K562 (cell line): ENCODE data around the gene MAML1. TPM values are rescaled to one million over a fixed set of nuclear protein-coding genes. Genes with fewer than 3 reads are reported as not detected.

Experiments used
- FOS ChIP-seq: IDR thresholded peaks from 3 replicates; pipeline ENCODE4 v1.6.1; 2011; ENCODE audit not compliant: insufficient read length; ENCODE audit errors: extremely low read depth
- GTF2E2 ChIP-seq: fragments of 200-800 bp; sonication (Bioruptor generic); IDR thresholded peaks from 2 replicates; pipeline ENCODE4 v1.6.1; 2016; ENCODE audit warnings: missing genetic modification characterization, missing compliant biosample characterization
- GTF2F1 ChIP-seq: IDR thresholded peaks from 2 replicates; pipeline ENCODE4 v1.6.1; 2011; ENCODE audit warnings: low read depth, low read length, improper control_type of control experiment
- KDM1A ChIP-seq, 2 experiments: fragments of 450-650 bp; IDR thresholded peaks; 2 replicates each; pipeline ENCODE4 v1.6.1; 2016; ENCODE audit warnings: mild to moderate bottlenecking in 2 of 2
- MED1 ChIP-seq: sonication (generic); formaldehyde crosslinking; IDR thresholded peaks from 2 replicates; pipeline ENCODE4 v1.8.1; 2023; ENCODE audit warnings: missing genetic modification reagents, borderline replicate concordance
- NR4A1 ChIP-seq, 2 experiments: fragments of 250-450 bp in 1 of 2; fragments of 450-650 bp in 1 of 2; sonication (Bioruptor Pico) in 1 of 2; IDR thresholded peaks; 2 replicates each; pipeline versions ENCODE4 v1.4.0 to v1.6.1; 2016 to 2020; ENCODE audit warnings: mild to moderate bottlenecking in 2 of 2, missing compliant biosample characterization in 1 of 2, missing genetic modification characterization in 1 of 2, moderate library complexity in 1 of 2
- RBM14 ChIP-seq: fragments of 200-400 bp; formaldehyde crosslinking; IDR thresholded peaks from 2 replicates; pipeline ENCODE4 v1.6.1; 2018; ENCODE audit warnings: low read depth, mild to moderate bottlenecking, low read length, moderate library complexity, borderline replicate concordance; ENCODE audit not compliant: insufficient read depth
- SMARCA4 ChIP-seq: fragments of 450-650 bp; IDR thresholded peaks from 2 replicates; pipeline ENCODE4 v1.6.1; 2016
- STAT5A ChIP-seq: IDR thresholded peaks from 2 replicates; pipeline ENCODE4 v1.6.1; 2012; ENCODE audit warnings: low read length, inconsistent platforms, borderline replicate concordance
- TEAD1 ChIP-seq, 2 experiments: fragments of 450-650 bp in 1 of 2; sonication (generic) in 1 of 2; formaldehyde crosslinking; IDR thresholded peaks; 2 replicates each; pipeline versions ENCODE4 v1.4.0 to v1.8.0; 2020 to 2022; ENCODE audit warnings: mild to moderate bottlenecking in 2 of 2, missing genetic modification reagents in 1 of 2
- ZNF121 ChIP-seq: sonication (generic); formaldehyde crosslinking; conservative IDR thresholded peaks from 2 replicates; pipeline ENCODE4 v1.8.0; 2022; ENCODE audit warnings: missing genetic modification reagents
- ZNF239 ChIP-seq: fragments of 250-450 bp; sonication (Bioruptor Pico); IDR thresholded peaks from 2 replicates; pipeline ENCODE4 v1.4.0; 2020; ENCODE audit warnings: mild to moderate bottlenecking
- polyA plus RNA-seq, 8 experiments: library from polyadenylated mRNA; depleted of rRNA in 4 of 8; stranded (reverse) in 5 of 8; unstranded in 3 of 8; fragments of >200 nt; fragmentation: Nextera tagmentation in 2 of 8; fragmentation: Illumina TruSeq in 1 of 8; extraction: Ambion mirVana in 2 of 8; extraction: Trizol in 1 of 8; gene quantifications; 2 replicates each; pipeline versions ENCODE4 v1.2.1 to v1.2.3, GENCODE V29; 2011 to 2014; ENCODE audit warnings: inconsistent platforms in 1 of 8, missing spikeins in 1 of 8
- total RNA-seq, 7 experiments: library from RNA; depleted of rRNA in 6 of 7; stranded (reverse); fragments of >200 nt in 6 of 7; fragmentation: Illumina TruSeq in 2 of 7; extraction: Trizol in 2 of 7; gene quantifications; 2 replicates each; pipeline versions ENCODE4 v1.2.1 to v1.2.3, GENCODE V29; 2011 to 2021; ENCODE audit warnings: low replicate concordance in 1 of 7
- TF ChIP-seq, protein P1 (sequence below): fragments of 250-450 bp; sonication (Bioruptor Pico); IDR thresholded peaks from 2 replicates; pipeline ENCODE4 v1.9.0; 2021; ENCODE audit warnings: mild to moderate bottlenecking, inconsistent platforms
- TF ChIP-seq, protein P2 (sequence below), 2 experiments: fragments of 200-800 bp in 1 of 2; sonication (Bioruptor generic) in 1 of 2; sonication (generic) in 1 of 2; formaldehyde crosslinking in 1 of 2; IDR thresholded peaks in 1 of 2; conservative IDR thresholded peaks in 1 of 2; 2 replicates each; pipeline versions ENCODE4 v1.5.0 to v1.6.1; 2016 to 2020; ENCODE audit warnings: missing compliant biosample characterization in 1 of 2, missing genetic modification characterization in 1 of 2, missing genetic modification reagents in 1 of 2
- TF ChIP-seq, protein P3 (sequence below): fragments of 150-350 bp; conservative IDR thresholded peaks from 2 replicates; pipeline ENCODE4 v1.6.1; 2014; ENCODE audit warnings: low read length
- TF ChIP-seq, protein P4 (sequence below), 2 experiments: fragments of 250-450 bp in 1 of 2; fragments of 450-650 bp in 1 of 2; sonication (Bioruptor Pico) in 1 of 2; IDR thresholded peaks; 2 replicates each; pipeline versions ENCODE4 v1.6.1 to v1.8.0; 2016 to 2021; ENCODE audit warnings: mild to moderate bottlenecking in 2 of 2, moderate library complexity in 2 of 2, missing compliant biosample characterization in 1 of 2, missing genetic modification characterization in 1 of 2

MAML1 gene
- total and polyA plus RNA-seq, 9 of the 15 experiments (the other 6 are each of a cell fraction or from before 2014, with no cell fraction given): 0.32 to 18.4 (median 7.0) TPM

DNA sequence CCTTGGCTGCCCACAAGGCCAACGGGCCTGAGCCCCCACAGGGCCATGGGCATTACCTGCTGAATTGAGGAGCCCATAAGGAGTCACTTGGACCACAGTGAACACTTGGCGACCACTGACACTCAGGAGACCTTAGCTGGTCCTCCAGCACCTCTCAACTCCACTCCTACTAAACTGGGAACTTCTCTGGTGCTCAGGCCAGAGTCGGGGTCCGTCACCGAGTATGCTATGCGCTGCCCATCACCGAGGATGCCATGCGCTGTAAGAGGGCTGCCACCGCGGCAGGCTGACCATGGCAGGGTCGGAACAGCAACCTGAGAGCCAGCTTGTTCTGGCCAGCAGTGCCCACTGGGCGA lies 87.5 kb downstream of the MAML1 start (continued):
- TF ChIP-seq RBM14: no peak
- TF ChIP-seq ZNF121: no peak
- TF ChIP-seq, protein P1, sequence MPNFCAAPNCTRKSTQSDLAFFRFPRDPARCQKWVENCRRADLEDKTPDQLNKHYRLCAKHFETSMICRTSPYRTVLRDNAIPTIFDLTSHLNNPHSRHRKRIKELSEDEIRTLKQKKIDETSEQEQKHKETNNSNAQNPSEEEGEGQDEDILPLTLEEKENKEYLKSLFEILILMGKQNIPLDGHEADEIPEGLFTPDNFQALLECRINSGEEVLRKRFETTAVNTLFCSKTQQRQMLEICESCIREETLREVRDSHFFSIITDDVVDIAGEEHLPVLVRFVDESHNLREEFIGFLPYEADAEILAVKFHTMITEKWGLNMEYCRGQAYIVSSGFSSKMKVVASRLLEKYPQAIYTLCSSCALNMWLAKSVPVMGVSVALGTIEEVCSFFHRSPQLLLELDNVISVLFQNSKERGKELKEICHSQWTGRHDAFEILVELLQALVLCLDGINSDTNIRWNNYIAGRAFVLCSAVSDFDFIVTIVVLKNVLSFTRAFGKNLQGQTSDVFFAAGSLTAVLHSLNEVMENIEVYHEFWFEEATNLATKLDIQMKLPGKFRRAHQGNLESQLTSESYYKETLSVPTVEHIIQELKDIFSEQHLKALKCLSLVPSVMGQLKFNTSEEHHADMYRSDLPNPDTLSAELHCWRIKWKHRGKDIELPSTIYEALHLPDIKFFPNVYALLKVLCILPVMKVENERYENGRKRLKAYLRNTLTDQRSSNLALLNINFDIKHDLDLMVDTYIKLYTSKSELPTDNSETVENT (CRISPR knock-in tag): no peak
- TF ChIP-seq, protein P2, sequence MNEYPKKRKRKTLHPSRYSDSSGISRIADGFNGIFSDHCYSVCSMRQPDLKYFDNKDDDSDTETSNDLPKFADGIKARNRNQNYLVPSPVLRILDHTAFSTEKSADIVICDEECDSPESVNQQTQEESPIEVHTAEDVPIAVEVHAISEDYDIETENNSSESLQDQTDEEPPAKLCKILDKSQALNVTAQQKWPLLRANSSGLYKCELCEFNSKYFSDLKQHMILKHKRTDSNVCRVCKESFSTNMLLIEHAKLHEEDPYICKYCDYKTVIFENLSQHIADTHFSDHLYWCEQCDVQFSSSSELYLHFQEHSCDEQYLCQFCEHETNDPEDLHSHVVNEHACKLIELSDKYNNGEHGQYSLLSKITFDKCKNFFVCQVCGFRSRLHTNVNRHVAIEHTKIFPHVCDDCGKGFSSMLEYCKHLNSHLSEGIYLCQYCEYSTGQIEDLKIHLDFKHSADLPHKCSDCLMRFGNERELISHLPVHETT (CRISPR knock-in tag; conservative IDR thresholded peaks at IDR 0.05 in 1 of 2, IDR thresholded peaks at IDR 0.05 in 1 of 2): no peak
- TF ChIP-seq, protein P3, sequence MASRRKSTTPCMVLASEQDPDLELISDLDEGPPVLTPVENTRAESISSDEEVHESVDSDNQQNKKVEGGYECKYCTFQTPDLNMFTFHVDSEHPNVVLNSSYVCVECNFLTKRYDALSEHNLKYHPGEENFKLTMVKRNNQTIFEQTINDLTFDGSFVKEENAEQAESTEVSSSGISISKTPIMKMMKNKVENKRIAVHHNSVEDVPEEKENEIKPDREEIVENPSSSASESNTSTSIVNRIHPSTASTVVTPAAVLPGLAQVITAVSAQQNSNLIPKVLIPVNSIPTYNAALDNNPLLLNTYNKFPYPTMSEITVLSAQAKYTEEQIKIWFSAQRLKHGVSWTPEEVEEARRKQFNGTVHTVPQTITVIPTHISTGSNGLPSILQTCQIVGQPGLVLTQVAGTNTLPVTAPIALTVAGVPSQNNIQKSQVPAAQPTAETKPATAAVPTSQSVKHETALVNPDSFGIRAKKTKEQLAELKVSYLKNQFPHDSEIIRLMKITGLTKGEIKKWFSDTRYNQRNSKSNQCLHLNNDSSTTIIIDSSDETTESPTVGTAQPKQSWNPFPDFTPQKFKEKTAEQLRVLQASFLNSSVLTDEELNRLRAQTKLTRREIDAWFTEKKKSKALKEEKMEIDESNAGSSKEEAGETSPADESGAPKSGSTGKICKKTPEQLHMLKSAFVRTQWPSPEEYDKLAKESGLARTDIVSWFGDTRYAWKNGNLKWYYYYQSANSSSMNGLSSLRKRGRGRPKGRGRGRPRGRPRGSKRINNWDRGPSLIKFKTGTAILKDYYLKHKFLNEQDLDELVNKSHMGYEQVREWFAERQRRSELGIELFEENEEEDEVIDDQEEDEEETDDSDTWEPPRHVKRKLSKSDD: no peak
- no peak for TF ChIP-seq MED1 (CRISPR knock-in tag)
- TF ChIP-seq TEAD1 (CRISPR knock-in tag; IDR thresholded peaks at IDR 0.05): 0 out of 4 replicates have a peak, but pooled peaks of 1 of the 2 experiments have one; percentile 6
- TF ChIP-seq NR4A1 (CRISPR knock-in tag; IDR thresholded peaks at IDR 0.05): no peak
- peak; percentile 29; the same call in 1 of the 2 replicates for TF ChIP-seq NR4A1 (tag; IDR thresholded peaks at IDR 0.05)
- no peak for TF ChIP-seq GTF2E2 (tag)
- no peak for TF ChIP-seq SMARCA4
- TF ChIP-seq KDM1A (IDR thresholded peaks at IDR 0.05): no peak
- no peak for TF ChIP-seq FOS
- TF ChIP-seq ZNF239 (CRISPR knock-in tag): no peak
- no peak for TF ChIP-seq GTF2F1
- TF ChIP-seq, protein P4, sequence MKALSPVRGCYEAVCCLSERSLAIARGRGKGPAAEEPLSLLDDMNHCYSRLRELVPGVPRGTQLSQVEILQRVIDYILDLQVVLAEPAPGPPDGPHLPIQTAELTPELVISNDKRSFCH (CRISPR knock-in tag; IDR thresholded peaks at IDR 0.05): no peak
- TF ChIP-seq, protein P4 (tag; IDR thresholded peaks at IDR 0.05): peak; percentile 33; the same call in 1 of the 2 replicates
- no peak for TF ChIP-seq STAT5A
